SW 1271 (cell line): ENCODE data around the gene FNDC4.

Experiments
- DNase-seq, 2 experiments: peaks; one replicate each; lab custom pipeline; 2025; lab: John Stamatoyannopoulos, UW

FNDC4 gene

DNA sequence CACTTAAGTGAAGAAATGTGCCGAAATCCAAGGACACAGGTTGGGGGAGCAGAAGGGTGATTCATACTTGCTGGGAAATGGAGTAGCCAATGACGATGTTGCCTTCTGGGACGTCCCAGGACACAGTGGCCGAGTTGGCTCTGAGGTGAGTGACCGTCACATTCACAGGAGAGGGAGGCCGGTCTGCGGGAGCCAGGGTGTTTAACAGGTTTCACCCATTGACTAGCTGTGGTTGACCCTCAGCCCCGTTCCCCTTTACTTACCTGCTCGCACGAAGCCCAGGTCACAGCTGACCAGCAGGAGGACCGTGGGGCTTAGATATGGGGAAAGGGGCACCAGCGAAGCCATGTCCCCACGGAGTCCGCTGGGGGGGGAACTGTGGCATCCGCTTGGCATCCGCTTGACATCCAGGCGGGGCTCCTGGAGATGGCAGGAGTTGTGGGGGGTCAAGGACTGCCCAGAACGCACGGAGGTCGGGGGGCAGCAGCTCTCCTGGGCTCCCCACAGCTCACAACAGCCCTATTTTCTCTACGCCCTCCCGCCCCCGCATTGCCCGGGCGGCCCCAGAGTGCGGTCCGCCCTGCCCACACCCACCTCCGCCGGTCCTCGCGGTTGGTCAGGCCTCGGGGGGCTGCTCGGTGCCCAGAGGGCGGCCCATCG, 586 bp downstream of the FNDC4 start:
- no peak for DNase-seq

DNA sequence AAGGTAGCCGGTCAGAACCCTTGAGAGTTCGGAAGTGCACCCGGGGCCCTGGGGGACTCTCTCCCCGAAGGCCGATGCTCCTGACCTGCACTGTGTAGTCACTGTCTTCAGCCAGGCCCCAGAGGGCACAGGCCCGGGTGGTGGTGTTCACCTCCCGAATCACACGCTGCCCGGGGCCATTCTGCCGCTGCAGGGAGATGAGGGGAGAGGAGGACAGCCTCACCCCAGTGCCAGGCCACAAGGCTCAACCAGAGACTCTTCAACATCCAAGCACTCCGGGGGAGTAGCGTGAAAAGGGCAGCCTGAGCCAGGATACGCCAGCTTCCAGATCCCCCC, 1.1 kb downstream of the FNDC4 start:
- no peak for DNase-seq

DNA sequence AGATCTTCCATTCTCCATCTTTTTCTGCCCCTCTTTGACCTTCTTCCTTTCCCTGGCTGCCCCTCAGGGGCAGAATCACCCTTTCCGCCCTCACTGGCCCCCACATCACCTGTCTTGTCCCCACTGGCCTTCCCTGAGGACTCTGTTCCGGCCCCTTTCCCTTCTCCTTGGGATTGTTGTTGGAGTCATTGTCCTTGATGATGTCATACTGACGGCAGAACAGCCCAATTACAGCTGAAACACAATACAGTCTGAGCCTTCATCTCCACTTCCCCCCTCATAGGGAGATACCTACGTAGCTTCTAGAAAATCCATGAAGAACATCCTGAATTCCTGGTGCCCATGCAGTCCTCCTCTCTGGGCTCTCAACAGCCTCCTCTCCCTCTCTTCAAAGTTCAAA, 2.4 kb downstream of the FNDC4 start:
- no peak for DNase-seq

DNA sequence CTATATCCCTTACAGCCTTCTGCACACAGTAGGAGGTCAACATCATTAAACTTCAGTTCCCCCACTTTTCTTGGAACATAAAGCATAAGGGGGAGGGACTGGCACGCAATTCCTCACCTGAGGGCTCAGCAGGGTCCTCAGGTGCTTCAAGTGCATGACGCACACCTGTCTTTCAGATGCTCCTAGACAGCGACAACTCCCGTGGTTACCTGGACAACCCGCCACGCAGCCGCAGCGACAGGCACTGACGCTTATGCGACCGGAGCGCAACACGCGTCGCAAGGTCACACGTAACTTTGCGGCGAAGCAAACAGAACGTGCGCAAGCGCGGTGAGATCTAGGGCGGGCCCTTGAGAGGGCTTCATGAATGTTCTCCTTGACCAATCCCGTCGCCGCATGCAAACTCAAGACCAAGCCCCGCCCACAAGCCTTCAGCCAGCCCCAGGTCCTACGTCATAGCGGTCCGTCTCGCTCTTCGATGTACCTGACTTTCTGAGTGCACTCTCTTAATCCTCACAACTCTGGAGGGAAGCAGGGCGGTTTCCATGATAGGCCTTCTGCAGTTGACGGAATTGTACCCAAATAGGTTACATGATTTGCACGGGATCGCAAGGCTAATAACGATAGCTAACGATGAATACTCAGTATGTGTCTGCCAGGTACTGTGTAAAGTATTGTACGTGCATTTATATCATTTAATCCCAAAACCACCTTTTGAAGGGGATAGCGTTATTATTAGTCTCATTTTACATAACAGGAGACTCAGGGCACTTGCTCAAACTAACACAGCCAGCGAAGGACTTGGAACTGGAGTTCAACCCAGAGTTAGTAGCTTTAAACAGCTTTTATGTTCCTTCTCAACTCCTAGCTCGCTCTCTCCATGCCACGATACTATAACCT, 5.3 kb downstream of the FNDC4 start, which contains the start of gene IFT172:
Gene IFT172 (minus strand): TSS at position 246 of the 900 bp plus-strand sequence. CDS start 90 bp downstream, at position 156.
- peak; percentile 100 for DNase-seq

DNA sequence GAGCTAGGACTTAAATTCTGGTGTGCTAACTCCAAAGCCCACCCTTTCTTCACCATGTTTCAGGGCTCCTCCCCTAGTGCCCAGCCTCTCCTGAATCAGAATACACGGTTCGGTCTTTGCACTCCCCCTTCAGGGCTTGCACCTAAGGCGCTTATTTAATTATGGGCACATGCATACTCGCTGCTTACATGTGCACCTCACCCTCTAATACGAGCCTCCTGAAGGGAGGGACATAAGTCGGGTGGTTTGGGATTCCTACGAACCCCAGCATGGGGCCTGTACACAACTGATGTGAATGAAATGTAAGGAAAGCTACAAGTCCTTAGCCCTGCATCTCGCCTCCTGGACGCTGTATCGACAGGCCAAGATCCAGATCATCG, 5.9 kb downstream of the FNDC4 start:
- DNase-seq, result no peak

DNA sequence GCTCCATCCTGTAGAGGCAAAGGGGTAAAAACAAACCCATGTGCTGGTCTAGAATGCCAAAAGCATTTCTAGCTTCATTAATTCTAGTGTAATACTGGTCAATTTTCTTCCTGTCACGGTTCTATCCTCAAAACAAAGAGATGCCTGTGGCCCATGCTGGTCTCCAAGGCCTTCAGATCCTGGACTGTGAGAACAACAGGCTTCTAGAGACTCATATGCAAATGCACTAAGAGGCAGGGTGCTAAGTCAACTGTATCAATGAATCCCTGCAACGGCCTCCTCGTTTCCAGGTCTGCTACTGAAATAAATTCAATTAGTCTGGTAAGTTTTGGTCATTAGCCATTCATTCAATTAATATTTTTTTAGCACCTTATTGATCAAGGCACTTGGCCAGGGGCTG, 9.5 kb downstream of the FNDC4 start:
- no peak for DNase-seq

DNA sequence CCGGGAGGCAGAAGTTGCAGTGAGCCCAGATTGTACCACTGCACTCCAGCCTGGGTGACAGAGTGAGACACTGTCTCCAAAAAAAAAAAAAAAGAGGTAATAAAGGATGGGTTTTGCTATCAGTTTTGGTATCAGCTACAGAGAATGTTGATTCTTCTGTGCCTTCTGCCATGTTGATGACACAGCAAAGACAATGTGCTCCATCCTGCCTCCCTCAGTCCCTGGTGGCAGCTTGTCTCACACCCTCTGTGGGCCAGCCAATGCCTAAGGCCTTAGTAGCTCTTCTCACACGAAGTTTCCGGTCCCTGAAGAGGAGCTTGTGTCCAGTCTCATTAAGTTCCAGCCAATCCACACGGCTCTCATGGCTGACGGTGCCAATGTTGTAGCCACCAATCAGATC, 23.0 kb downstream of the FNDC4 start:
- no peak for DNase-seq

DNA sequence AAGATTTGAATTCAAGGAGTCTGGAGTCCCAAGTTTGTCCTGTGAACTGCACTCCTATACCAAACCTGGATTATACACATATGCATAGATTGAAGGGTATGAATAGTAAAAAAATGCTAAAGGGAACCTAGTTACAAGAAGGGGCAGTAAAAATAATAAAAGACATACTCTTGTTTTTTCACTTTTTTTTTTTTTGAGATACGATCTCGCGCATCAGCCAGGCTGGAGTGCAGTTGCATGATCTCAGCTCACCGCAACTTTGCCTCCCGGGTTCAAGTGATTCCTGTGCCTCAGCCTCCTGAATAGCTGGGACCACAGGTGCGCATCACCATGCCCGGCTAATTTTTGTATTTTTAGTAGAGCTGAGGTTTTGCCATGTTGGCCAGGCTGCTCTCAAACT, 30.6 kb downstream of the FNDC4 start:
- no peak for DNase-seq

DNA sequence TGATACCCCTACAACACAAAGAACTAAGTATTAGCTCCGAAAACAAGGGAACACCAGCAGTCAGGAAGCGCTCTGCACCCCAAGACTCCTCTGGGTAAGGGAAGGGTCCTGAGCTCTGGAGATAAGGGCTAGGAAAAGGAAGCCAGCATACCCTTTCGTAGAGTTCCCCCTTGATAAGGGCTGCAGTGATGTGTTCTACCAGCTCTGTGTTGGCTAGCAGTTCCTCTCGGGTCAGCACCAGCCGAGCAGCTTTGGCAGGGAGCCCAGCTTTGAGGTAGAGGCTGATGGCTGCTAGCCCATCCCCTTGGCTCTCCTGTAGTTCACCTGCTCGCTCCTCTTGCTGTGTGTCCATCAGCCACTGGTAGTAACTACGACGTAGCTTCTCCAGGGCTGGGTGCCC, 33.9 kb downstream of the FNDC4 start:
- DNase-seq, result no peak

DNA sequence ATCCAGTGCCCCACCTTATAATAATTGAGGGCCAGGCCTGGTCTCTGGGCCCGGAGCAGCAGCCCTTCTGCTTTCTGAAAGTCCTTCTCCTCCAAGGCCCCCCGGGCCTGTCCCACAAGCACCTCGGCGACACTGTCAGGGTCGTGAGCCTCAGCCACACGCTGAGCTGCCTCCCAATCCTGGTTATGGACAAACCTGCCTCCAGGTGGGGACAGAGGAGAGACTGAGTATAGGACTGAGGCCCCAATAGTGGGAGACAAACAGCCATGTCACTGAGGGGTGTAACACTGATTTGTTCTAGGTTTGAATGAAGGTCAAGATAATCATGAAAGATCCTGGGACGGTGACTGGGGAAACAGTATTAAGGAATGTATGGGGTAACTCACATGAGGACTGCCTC, 41.0 kb downstream of the FNDC4 start:
- DNase-seq, result no peak

DNA sequence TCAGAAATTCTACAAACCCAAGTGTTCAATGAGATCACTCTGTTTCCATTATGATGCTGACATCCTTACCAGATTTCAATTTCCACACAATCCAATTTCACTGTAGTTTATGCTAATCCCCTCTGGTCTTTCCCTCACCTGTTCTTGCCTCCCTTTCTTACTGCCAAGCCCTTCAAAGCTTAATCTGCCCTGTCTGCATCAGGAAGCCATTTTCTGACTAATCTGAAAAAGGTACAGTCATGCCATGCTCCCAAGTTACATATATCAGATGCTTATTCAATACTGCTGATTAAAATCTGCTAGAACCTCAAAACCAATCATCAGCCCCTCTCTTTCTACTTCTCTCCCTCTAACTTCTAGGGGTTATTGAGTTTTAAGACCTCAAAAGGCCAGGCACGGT, 43.9 kb downstream of the FNDC4 start:
- no peak for DNase-seq

DNA sequence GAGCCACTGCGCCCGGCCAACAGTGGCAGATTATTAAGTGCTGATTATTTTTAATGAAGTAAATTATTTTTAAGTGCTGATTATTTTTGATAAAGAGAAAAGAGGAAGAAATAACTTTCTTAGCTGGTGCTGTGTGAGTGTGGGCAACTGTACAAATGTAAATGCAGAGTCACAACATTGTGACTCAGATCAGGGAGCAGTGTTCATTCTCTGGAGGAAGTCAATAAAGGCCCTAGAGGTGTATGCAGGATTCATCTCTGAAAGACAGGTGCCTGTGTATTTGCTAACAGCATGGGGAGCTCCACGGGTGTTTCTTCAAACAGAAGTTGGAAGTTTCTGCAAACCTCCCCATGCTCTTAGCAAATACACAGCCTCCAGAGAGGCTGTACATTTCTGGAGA, 46.6 kb downstream of the FNDC4 start:
- DNase-seq, result no peak

DNA sequence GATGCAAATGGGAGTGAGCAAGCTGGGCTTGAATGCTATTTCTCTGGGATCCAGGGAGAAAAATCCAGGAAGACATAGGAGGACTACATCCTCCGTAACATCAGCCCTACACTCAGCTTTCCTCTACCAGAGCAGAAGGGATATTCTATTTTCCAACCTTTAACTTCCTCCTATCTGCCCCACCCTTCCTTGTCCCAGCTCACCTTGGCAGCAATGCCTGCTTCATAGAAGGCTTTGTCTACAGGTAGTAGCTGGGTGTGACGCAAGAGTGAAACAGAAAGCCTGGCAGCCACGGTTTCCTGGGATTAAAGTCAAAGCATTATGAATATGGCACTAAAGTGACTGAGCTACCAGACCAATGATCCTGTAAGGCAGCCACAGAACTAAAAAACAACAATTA, 48.9 kb downstream of the FNDC4 start:
- DNase-seq, result no peak

DNA sequence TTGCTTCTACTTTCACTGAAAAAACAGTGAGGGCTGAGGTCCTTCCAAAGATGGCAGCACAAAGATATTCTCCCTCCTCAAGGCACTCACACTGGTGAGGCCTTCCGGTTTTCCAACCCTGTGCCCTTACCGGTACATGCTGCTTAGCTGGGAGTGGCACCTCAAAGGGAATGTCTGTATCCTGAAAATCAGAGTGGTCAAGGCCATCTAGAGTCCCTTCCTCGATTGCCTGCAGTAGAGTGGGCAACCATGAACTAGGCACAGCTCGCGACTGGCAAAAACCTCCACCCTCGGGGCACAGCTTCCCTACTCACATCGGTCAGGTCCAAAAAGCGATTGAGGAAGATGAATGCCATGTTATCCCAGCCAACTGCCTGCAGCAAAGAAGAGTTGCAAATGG, 49.4 kb downstream of the FNDC4 start:
- DNase-seq, result no peak

DNA sequence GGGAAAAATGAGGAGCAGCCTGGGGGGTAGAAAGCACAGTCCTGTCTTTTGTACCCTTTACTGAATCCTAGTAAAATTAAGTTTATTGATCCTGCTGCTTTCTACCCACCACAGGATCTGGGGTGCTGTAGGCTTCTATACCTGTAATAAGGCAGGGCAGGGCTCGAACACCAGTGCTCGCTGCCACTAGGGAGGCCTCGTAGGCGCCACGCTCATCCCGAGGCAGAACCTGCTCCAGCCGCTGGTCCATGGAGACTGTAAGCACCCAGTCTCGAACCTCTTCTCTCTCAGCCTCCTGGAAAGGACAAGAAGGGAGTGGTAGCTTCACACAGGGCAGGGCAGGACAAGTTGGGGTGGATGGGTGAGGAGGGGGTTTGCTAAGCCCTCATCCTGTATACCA, 49.8 kb downstream of the FNDC4 start:
- no peak for DNase-seq

DNA sequence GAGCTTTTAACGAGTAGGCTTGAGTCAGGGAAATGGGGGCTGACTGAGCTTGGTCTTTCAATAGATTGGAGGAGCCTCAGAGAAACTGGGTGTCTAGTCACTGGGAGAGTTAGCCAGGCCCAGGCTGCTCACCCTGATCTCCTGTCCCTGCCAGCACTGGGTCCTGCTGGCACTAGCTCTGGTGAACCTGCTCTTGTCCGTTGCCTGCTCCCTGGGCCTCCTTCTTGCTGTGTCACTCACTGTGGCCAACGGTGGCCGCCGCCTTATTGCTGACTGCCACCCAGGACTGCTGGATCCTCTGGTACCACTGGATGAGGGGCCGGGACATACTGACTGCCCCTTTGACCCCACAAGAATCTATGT, 52.1 kb downstream of the FNDC4 start:
- no peak for DNase-seq

DNA sequence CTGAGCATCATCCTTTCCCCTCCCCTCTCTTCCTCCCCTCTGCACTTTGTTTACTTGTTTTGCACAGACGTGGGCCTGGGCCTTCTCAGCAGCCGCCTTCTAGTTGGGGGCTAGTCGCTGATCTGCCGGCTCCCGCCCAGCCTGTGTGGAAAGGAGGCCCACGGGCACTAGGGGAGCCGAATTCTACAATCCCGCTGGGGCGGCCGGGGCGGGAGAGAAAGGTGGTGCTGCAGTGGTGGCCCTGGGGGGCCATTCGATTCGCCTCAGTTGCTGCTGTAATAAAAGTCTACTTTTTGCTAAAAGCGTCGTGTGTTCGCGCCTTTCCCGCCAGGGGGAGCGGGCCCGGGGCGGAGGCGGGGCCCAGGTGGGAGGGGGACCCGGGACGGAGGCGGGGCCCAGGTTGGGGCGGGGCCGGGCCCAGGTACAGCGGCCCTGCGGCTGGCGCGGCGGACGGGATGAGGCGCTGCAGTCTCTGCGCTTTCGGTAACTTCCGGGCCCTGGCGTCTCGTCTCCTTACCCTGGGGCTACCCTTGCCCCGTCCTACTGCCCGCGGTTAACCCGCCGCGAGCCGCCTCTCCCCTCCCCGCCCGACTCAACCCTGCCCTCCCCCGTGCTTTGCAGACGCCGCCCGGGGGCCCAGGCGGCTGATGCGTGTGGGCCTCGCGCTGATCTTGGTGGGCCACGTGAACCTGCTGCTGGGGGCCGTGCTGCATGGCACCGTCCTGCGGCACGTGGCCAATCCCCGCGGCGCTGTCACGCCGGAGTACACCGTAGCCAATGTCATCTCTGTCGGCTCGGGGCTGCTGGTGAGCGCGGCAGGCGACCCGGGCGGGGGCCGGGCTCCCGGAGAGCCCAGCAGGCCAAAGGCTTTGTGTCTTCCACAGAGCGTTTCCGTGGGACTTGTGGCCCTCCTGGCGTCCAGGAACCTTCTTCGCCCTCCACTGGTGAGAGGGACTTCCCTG, 52.8 kb downstream of the FNDC4 start, which contains the start of gene KRTCAP3:
Gene KRTCAP3 (plus strand): TSS at position 424 of the 962 bp plus-strand sequence. CDS start 32 bp downstream, at position 456.
- DNase-seq, result no peak
